Muscle layer of duodenum (tissue), 2 donors: Measurements from ENCODE around the gene DDN.

Experiments used
- H3K27ac ChIP-seq: one replicate; pipeline ENCODE4 v1.7.0; 2013; ENCODE audit warnings: mild to moderate bottlenecking, low read length
- H3K27me3 ChIP-seq: one replicate; pipeline ENCODE4 v1.7.0; 2013; ENCODE audit warnings: low read depth, mild to moderate bottlenecking, control low read depth, low read length
- H3K36me3 ChIP-seq, 2 donors: one replicate each; pipeline ENCODE4 v1.7.0; 2013; ENCODE audit warnings: low read length in 2 of 2, control low read depth in 1 of 2, mild to moderate bottlenecking in 1 of 2; ENCODE audit not compliant: insufficient read depth in 2 of 2, control insufficient read depth in 1 of 2
- H3K4me1 ChIP-seq, 2 donors: one replicate each; pipeline ENCODE4 v1.7.0; 2013; ENCODE audit warnings: low read length in 2 of 2, mild to moderate bottlenecking in 2 of 2, control low read depth in 1 of 2, moderate library complexity in 1 of 2; ENCODE audit not compliant: insufficient read depth in 2 of 2, control insufficient read depth in 1 of 2
- H3K4me3 ChIP-seq, 2 donors: one replicate each; pipeline ENCODE4 v1.7.0; 2013; ENCODE audit warnings: low read length in 2 of 2, low read depth in 1 of 2, mild to moderate bottlenecking in 1 of 2
- H3K9me3 ChIP-seq, 2 donors: one replicate each; pipeline ENCODE4 v1.7.0; 2013; ENCODE audit warnings: low read length in 2 of 2, control low read depth in 1 of 2, mild to moderate bottlenecking in 1 of 2; ENCODE audit not compliant: control insufficient read depth in 1 of 2
- donor health status: healthy.

The DDN gene

DNA sequence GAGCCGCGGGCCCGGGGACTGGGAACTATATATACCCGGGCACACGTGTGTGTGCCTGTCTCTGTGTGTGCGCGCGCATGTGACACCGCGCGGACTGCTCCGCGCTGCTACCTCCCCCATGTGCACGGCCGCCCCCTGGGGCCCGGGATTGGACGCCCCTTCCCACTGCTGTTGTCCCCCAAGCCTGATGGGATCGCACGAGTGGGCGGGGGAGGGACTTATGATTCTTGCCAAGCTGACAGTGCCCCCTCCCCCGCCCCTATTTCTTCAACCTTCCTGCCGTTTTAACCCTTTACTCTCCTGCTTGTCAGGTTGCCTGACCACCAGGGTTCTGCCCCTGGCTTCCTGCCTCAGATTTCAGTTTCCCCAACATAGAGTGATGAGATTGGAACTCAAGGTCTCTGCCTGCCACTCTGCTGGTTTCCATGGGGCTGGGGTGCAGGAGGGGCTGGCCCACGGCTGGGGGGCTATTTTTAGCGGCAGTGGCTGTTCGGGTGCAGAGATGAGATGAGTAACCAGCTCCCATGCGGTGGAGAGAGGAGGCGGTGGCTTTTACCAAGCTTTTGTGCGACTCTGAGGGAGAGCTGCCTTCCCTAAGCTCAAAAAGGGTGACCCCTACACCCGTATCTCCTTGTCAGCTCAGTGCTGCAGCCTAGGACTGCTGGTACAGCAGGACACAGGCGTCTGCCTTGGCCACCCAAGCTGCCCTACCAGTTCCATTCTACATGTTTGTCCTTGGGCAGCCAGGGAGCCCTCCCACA, at the start of gene DDN:
TSS of gene DDN (minus strand) at position 5 of the 761 bp plus-strand sequence. CDS start 88 bp downstream, outside the sequence.
- Histone ChIP-seq H3K27me3 (peaks cover 28% of the 10 kb centered on the region), H3K9me3 (no peaks in the 10 kb centered on the region), H3K36me3 (peaks cover 29 to 37% of the 10 kb centered on the region in 2 donors), H3K4me3 (peak within 1 kb of the TSS; percentile 16 to 57), H3K27ac (no peak within 1 kb of the TSS), H3K4me1 (peaks cover 0 to 40% of the 10 kb centered on the region in 2 donors)

DNA sequence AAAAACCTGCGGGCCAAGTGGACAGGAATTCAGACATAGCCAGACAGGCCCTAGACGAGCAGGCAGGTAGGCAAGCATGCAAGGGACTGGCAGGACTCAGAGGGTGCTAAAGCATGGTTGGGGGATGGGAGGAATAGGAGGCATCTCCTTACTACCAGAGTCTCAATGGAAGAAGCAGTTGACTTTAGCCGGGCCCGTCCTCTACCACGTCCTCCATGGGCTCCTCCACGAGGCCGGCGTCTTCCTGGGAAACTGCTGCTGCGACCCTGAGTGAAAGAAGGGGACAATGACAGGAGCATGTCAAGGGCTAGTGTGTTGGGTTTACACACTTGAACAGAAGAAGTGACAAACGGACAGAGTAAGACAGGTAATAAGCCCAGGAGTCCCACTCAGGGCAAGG, 49.8 kb upstream of the DDN start:
- Histone ChIP-seq H3K27me3 (no peaks in the 10 kb centered on the region), H3K36me3 (peaks cover 80 to 97% of the 10 kb centered on the region in 2 donors), H3K4me3 (no peak overlapping the region)

DNA sequence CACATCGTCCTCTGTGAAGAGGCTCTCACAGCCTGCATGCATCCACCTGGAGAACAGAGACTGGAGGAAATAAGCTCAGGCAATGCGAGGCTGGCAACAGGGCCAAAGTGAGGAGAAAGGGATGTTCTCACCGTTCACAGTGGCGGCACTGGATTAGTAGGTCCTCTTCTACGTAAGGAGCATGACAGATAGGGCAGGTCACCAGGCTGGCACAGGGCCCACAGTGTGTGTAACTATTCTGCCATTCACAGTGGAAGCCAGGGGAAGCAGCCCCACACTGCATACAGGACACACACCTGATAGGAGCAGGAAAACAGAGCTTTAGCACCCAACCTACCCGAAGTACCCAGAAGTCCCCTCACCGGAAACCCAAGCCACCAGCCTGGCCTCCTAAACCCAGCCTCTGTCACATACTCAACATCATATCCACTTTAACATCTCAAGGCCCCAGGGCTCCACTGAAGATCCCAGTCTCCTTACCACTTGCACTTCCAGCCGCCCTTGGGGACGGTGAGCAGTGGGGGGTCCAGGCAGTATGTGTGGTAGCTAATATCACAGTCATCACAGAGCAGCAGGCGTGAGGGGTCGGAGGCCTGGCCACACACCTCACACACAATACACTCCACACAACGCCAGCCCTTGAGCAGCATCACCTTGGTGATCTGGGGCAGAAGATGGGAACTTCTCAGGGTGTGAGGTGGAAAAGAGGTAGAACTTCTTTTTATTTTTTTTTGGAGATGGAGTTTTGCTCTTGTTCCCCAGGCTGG, 47.1 kb upstream of the DDN start:
- no peak overlapping the region for H3K4me3 ChIP-seq
- H3K27ac ChIP-seq = no peak overlapping the region
- H3K9me3 ChIP-seq = no peaks in the 10 kb centered on the region
- no peaks in the 10 kb centered on the region for H3K4me1 ChIP-seq
- no peaks in the 10 kb centered on the region for H3K27me3 ChIP-seq
- H3K36me3 ChIP-seq = peaks cover 82 to 97% of the 10 kb centered on the region in 2 donors

More for the DNA sequence above, 49.8 kb upstream of the DDN start:
- no peaks in the 10 kb centered on the region for H3K4me1 ChIP-seq
- no peak overlapping the region for H3K27ac ChIP-seq
- no peaks in the 10 kb centered on the region for H3K9me3 ChIP-seq

DNA sequence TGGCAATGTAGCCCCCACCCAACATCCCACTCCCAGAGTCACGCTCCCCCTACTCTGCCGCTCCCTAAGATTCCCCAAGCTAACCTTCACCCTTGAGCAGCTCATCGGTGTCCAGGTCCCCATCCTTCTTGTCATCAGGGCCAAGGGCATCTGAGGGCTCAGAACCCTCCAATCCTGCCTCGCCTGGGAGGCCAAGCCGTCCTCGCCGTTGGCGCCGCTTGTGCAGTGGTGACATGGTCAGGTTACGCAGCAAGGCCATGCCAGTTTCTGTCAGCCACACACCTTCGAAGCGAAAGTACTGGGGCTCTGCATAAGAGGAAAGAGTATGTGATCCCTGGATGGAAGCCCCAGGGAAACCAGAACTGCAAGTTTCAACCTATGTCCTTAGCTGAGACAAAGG, 45.5 kb upstream of the DDN start:
- H3K27me3 ChIP-seq = no peaks in the 10 kb centered on the region
- no peaks in the 10 kb centered on the region for H3K9me3 ChIP-seq
- H3K4me3 ChIP-seq = no peak overlapping the region
- peaks cover 73 to 97% of the 10 kb centered on the region in 2 donors for H3K36me3 ChIP-seq
- H3K4me1 ChIP-seq = no peaks in the 10 kb centered on the region
- no peak overlapping the region for H3K27ac ChIP-seq

DNA sequence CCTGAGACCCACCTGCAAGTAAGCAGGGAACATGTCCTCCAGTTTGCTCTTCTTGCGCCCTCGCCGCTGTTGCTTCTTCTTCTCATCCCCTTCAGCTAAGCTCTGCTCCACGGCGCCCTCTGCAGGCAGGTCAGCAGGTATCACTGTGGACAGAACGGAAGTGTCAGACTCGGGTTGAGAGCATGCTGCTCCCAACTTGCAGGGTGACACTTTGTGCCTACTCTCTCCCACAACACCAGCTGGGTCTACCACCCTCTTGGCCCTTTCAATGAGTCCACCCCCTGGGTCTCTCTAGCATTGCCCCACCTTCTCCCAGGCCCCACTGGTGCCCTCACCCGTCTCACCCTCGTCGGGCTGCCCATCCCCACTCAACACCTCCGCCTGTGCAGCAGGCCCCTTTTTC, 44.7 kb upstream of the DDN start:
- H3K9me3 ChIP-seq = no peaks in the 10 kb centered on the region
- H3K27ac ChIP-seq = no peak overlapping the region
- H3K27me3 ChIP-seq = no peaks in the 10 kb centered on the region
- no peak overlapping the region for H3K4me3 ChIP-seq
- H3K4me1 ChIP-seq = no peaks in the 10 kb centered on the region
- H3K36me3 ChIP-seq = peaks cover 73 to 97% of the 10 kb centered on the region in 2 donors

DNA sequence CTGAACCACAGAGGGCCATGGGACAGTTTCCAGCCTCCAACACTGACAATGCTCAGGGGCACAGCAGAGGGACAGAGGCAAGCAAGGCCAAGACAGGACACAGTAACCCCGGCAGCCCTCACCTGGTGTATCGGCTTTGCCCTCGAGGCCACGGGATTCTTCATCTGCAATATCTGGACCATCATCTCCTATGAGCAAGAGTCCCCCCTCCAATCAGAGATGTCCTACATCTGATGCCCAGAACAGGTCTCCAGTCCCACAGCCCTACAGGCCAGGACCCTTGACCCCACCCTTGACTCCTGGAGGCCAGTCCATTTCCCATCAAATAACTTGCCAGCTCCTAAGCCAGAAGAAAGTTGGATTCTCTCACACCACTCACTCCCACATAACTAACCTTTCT, 44.1 kb upstream of the DDN start:
- Histone ChIP-seq H3K27ac (no peak overlapping the region), H3K36me3 (peaks cover 71 to 96% of the 10 kb centered on the region in 2 donors), H3K9me3 (no peaks in the 10 kb centered on the region), H3K27me3 (no peaks in the 10 kb centered on the region), H3K4me1 (no peaks in the 10 kb centered on the region), H3K4me3 (no peak overlapping the region)

DNA sequence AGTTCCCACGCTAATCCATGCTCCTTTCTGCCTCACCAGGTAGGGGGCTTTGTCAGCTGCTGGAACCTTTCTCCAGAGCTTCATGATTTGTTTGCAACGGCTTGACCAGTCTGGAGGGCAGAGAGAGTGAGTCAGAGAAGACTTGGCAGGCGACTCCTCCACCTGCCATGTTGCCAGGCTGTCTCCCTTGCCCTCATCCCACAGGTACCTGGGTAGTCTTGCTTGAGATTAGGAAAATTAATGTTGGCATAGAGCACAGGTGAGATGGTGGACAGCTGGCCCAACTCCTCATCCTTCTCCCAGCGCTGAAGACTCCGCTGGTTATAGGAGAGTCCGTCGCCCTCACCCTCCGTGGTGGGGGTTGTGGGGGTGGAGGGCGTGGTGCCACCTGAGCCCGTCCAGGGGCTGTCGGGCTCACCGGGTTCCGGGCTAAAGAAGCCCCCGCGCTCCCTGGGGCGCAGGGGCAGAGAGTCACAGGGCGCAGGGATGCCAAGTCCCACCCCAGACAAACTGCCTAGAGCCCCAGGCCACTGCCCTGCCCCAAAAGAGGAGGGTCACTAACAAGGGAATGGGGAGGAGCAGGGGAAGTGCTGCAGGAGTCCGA, 42.8 kb upstream of the DDN start:
- H3K27me3 ChIP-seq = no peaks in the 10 kb centered on the region
- no peak overlapping the region for H3K27ac ChIP-seq
- H3K4me3 ChIP-seq = no peak overlapping the region
- H3K9me3 ChIP-seq = no peaks in the 10 kb centered on the region
- peaks cover 76 to 99% of the 10 kb centered on the region in 2 donors for H3K36me3 ChIP-seq
- no peaks in the 10 kb centered on the region for H3K4me1 ChIP-seq

DNA sequence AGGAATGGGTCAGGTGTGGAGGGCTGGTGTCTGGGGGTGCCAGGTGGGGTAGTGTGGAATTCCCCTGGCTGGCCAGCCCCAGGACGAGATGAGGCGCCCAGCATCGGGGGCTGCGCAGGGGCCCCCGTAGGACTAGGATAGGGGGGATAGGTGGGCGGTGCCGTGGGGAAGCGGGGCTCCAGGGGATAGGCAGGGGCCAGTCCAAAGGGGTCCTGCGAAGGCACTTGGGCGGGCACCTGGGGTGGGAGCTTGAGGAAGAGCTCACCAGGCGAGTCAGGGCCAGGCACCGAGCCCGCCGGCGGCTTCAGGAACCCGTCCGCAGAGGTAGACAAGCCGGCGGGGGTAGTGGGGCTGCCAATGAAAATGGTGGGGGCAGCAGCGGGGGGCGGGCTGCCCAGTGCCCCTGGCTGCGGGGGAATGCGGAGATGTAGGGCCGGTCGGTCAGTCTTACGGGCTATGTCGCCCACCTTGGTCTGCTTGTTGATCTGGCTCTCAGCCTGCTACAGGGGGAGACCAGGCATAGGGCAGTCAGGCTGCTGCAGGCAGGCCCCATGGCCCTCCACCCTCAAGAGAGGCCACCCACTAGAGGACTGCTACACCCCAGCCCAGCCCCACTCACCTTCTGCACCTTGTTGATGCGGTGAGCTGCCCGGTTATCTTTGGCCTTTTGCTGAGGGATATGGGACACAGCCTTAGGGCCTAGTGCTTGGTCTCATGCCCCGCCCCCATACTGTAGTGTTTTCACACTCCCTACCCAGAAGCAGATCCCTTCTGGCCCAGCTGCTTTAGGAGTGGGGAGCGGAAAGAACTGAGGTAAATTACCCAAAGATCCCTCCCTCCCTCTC, 42.1 kb upstream of the DDN start:
- Histone ChIP-seq H3K9me3 (no peaks in the 10 kb centered on the region), H3K27ac (no peak overlapping the region), H3K36me3 (peaks cover 76 to 96% of the 10 kb centered on the region in 2 donors), H3K27me3 (no peaks in the 10 kb centered on the region), H3K4me3 (no peak overlapping the region), H3K4me1 (no peaks in the 10 kb centered on the region)

DNA sequence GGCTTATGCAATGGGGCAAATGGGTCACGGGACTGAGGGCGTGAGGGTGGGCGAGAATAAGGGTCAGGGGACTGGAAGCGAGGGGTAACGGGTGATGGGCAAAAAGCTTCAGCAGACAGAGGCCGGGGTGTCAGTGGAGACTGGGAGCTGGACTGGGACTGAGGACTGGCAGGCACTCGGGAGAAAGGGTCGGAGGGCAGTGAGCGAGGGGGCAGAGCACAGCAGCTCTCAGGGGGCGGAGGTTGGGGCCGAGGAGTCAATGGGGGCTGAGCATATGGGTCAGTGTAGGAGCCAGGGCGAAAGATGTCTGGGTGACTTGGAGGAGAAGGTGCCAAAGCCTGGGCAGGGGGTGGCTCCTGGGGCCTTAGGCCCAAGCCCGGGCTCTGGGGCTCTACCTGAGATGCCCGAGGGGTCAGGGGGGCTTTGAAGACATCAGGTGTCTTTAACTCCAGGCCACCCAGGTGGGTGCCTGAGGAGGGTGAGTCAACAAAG, 41.2 kb upstream of the DDN start:
- Histone ChIP-seq H3K36me3 (peaks cover 69 to 88% of the 10 kb centered on the region in 2 donors), H3K9me3 (no peaks in the 10 kb centered on the region), H3K27me3 (no peaks in the 10 kb centered on the region), H3K27ac (no peak overlapping the region), H3K4me3 (no peak overlapping the region), H3K4me1 (no peaks in the 10 kb centered on the region)

DNA sequence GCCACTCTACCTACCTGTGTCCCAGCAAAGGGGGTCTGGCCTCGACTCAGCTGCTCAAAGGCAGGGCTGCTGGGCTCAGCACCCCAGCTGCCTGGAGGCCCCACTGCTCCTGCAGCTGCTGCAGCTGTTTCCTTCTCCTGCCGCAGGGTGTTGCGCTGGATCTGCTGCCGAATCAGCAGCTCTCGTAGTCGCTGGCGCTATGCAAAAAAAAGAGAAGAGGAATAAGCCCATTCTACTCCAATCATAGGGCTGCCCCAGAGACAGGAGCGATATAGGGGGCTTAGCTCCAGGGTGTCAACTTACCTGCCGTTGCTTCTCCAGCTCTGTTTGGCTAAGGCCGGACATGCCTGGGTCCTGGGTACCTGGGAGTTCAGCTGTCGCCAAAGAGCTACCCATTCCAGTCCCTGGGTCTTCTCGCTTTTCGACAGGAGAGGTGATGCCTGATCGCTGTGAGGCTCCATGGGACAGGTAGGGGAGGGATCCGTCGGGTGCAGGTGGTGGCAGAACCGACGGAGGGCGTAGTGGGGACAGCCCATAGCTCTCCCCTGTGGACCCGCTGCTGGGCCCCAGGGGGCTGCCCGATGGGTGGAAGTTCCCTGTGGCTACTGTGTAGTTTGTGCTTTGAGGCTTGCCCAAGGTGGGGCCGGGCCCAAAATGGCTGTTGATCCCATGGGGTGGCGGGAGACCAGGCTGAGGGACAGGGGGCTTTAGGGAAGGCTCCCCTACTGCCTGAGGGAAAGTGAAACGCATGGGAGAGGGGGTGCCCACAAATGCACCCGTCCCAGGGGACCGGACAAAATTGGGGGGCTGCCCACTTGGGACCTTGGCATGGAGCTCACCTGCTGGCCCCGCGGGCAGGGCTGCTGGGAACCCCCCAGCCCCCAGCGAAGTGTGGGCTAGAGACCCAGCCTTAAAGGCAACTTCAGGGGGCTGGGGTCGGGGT, 40.5 kb upstream of the DDN start:
- no peak overlapping the region for H3K4me3 ChIP-seq
- H3K9me3 ChIP-seq = no peaks in the 10 kb centered on the region
- no peak overlapping the region for H3K27ac ChIP-seq
- no peaks in the 10 kb centered on the region for H3K27me3 ChIP-seq
- peaks cover 72 to 88% of the 10 kb centered on the region in 2 donors for H3K36me3 ChIP-seq
- no peaks in the 10 kb centered on the region for H3K4me1 ChIP-seq
